Smooth muscle cell of the coronary artery (primary cell): Measurements from ENCODE around the gene SLC35D2. TPM values are rescaled to one million over a fixed set of nuclear protein-coding genes. Genes with fewer than 3 reads are reported as not detected.

ENCODE experiments used
- total RNA-seq: library from RNA; depleted of rRNA; stranded (reverse); fragments of >200 nt; gene quantifications from 2 replicates; pipeline ENCODE4 v1.2.3, GENCODE V29; 2014; ENCODE audit warnings: low replicate concordance

SLC35D2 gene
- 8.1 and 12.8 TPM in 2 replicates for total RNA-seq

GRCh38 chr9:96383165-96383942, at the start of gene SLC35D2:
SLC35D2 (minus strand) TSS chr9:96383711; CDS start chr9:96383634, 77 bp downstream.

GRCh38 chr9:96418083-96418919, 34.8 kb upstream of the SLC35D2 start, which contains the start of gene ZNF367:
ZNF367 (minus strand) TSS chr9:96418370; CDS start chr9:96418032, 338 bp downstream.

GRCh38 chr9:96302021-96302420, 81.5 kb downstream of the SLC35D2 start, which contains the start of gene HSD17B3:
HSD17B3 (minus strand) TSS chr9:96302176; CDS start chr9:96302104, 72 bp downstream.

Other genes starting within 250 kb of the SLC35D2 start
- gene HSD17B3, start 81.5 kb downstream of the SLC35D2 start, total RNA-seq = not detected in 2 replicates
- gene ZNF367, start 34.7 kb upstream of the SLC35D2 start, total RNA-seq = 0.47 and 1.5 TPM in 2 replicates
- 15.7 and 19.7 TPM in 2 replicates for gene HABP4, start 66.5 kb upstream of the SLC35D2 start, total RNA-seq
- 13.5 and 62.1 TPM in 2 replicates for gene CDC14B, start 236.1 kb upstream of the SLC35D2 start, total RNA-seq